ENCODE measurements around the gene CDH4.

CDH4 gene

DNA sequence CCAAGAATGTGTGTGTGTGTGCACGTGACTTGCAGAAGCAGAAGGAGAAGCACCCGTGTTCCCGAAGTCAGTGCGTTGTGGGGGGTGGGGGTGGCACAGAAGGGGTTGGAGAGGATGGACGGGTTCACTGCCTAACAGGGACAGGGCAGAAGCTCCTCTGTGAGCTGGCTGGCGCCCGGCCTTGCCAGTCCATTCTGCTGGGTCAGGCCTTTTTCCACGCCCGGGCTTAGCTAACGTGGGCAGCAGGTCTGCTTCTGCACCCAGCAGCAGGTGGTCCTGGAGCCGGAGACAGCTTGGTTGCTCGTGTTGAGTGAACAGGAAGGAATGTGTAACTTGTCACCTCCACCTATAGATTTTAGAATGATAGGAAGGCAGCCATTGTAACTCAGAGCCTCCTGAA, 374.4 kb downstream of the CDH4 start:
- no peak for TF ChIP-seq POLR2AphosphoS5 (IDR thresholded peaks at IDR 0.05; ENCODE audit: low read depth, low read length)

DNA sequence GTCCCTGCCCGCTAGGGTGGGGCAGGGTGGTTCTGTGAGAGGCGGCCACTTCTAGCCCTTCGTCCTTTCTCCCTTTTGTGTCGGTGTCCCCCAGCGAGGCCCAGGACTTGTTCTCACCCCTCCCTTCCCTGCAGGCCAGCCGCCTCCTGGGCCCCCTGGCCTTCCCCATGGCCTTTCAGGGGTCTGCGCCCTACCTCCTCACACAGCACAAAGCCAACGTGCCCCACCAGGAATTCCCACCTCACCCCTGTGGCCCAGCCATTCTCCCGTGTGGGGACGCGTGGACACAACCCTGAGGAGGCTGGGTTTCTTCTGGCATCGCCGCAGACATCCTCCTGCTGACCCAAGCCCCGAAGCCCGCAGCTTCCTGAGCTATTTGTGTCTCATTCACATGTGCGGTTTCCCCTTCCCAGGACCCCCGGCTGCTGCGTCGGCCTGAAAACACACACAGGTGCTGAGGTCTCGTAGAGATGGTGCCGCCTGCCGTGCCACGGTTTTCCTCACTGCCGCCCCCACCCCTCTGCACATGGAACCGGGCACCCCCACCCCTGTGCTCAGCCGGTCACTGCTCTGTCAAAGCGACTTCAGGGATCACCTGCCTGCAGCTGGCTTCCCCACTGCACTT, 375.8 kb downstream of the CDH4 start:
- TF ChIP-seq POLR2AphosphoS5 (IDR thresholded peaks at IDR 0.05; ENCODE audit: low read depth, low read length): no peak
- TF ChIP-seq, protein P1, sequence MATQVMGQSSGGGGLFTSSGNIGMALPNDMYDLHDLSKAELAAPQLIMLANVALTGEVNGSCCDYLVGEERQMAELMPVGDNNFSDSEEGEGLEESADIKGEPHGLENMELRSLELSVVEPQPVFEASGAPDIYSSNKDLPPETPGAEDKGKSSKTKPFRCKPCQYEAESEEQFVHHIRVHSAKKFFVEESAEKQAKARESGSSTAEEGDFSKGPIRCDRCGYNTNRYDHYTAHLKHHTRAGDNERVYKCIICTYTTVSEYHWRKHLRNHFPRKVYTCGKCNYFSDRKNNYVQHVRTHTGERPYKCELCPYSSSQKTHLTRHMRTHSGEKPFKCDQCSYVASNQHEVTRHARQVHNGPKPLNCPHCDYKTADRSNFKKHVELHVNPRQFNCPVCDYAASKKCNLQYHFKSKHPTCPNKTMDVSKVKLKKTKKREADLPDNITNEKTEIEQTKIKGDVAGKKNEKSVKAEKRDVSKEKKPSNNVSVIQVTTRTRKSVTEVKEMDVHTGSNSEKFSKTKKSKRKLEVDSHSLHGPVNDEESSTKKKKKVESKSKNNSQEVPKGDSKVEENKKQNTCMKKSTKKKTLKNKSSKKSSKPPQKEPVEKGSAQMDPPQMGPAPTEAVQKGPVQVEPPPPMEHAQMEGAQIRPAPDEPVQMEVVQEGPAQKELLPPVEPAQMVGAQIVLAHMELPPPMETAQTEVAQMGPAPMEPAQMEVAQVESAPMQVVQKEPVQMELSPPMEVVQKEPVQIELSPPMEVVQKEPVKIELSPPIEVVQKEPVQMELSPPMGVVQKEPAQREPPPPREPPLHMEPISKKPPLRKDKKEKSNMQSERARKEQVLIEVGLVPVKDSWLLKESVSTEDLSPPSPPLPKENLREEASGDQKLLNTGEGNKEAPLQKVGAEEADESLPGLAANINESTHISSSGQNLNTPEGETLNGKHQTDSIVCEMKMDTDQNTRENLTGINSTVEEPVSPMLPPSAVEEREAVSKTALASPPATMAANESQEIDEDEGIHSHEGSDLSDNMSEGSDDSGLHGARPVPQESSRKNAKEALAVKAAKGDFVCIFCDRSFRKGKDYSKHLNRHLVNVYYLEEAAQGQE (IDR thresholded peaks at IDR 0.05; ENCODE audit: insufficient read depth in 1 of 2, low read depth in 2 of 2, low read length in 2 of 2): no peak

DNA sequence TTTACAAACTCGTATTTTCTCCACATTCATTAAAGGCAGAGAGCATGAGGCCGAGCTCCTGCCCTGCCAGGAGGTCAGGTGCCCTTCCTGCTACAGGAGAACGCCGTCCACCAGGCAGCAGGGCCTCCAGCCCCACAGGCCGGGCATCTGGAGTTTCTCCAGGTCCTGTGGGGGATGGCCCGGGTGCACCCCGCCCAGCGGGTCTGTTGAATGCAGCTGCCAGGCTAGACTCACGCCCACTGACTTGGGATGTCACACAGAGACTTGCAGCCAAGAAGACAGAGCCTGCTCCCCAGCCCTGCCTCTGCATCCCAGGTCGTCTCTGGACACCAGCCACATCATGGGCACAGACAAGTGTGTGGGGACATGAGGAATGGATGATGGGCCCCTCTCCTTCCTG, 376.4 kb downstream of the CDH4 start:
- TF ChIP-seq POLR2AphosphoS5 (IDR thresholded peaks at IDR 0.05; ENCODE audit: low read depth, low read length): no peak
- no peak for TF ChIP-seq FOXP2 (optimal IDR thresholded peaks at IDR 0.05; ENCODE audit: borderline replicate concordance, extremely low read depth, extremely low read length, insufficient read depth)
- TF ChIP-seq, protein P1 (IDR thresholded peaks at IDR 0.05; ENCODE audit: insufficient read depth in 1 of 2, low read depth in 2 of 2, low read length in 2 of 2): no peak
- TF ChIP-seq TAF1 (IDR thresholded peaks at IDR 0.05; ENCODE audit: borderline replicate concordance, insufficient read depth, low read length): no peak
- TF ChIP-seq SIN3A (IDR thresholded peaks at IDR 0.05; ENCODE audit: borderline replicate concordance, insufficient read depth, low read length): no peak

DNA sequence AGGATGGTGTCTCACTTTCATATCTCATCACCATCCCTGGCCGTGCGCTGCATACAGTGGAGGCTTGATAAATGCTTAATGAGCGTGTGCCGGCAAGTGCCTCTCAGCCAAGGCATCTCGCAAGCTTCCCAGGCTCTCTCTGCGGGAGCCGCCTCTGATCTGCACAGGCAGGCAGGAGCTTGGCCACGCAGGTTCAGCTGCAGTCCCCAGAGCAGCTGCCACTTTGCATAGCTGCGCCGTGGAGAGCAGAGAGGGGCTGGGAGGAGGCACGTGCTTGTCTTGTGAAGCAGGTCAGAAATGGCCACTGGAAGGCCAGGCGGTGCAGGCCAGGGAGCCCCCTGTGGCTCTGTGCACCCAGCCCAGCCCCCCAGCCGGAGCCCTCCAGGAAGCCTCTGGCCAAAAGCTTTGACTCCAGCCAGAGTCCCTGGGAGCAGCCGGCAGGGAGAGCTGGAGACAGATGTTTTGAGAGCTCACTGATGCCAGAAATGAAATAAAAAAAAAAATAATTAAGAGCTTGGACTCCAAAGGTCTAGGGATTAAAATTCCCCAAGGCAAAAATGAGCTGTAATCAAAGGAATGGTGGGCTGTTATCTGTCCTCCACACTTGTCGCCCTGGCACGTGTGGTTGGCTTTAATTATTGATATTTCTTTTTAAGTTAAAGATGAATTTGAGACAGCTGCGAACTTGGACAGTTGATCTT, 377.0 kb downstream of the CDH4 start:
- TF ChIP-seq TAF1 (IDR thresholded peaks at IDR 0.05; ENCODE audit: borderline replicate concordance, insufficient read depth, low read length): no peak
- TF ChIP-seq, protein P1 (IDR thresholded peaks at IDR 0.05; ENCODE audit: insufficient read depth in 1 of 2, low read depth in 2 of 2, low read length in 2 of 2): no peak

DNA sequence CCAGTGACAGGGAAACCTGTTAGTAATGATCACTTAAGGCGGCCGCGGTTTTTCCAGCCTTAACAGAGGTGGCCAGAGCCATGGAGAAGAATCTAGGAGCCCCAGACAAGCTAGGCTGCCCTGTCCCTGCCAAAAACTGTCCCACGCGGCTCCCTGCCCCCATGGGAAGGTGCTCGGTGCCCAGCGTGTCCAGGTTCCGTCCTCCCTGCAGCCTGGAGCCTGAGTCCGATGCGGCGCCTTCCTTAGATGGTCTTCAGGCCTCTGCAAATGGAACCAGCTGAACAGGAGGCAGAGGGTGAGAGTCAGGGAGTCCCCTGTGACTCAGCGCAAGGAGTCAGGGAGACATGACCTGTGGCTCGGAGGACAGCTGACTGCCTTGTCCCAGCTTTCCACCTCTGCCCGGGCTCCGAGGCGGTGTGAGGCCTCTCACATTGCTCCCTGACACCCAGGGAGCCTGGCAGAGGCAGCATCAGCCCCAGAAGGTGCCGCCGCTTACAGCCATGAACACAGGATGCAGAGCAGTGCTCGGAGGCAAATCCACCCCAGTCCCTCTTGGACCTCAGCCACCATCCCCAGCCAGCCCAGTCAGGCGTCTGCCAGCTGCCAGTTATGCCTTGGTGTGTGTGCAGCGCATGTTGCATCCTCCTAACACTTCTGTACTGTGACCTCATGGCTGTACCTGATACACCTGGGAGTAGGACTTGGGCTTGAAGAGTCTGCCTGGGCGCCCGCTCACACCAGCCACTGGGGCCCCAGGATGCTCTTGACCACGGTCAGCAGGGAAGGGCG, 377.7 kb downstream of the CDH4 start:
- TF ChIP-seq, protein P1 (IDR thresholded peaks at IDR 0.05; ENCODE audit: insufficient read depth in 1 of 2, low read depth in 2 of 2, low read length in 2 of 2): no peak
- TF ChIP-seq FOXP2 (optimal IDR thresholded peaks at IDR 0.05; ENCODE audit: borderline replicate concordance, extremely low read depth, extremely low read length, insufficient read depth) (no peak), POLR2AphosphoS5 (IDR thresholded peaks at IDR 0.05; ENCODE audit: low read depth, low read length) (no peak)

Measured in PFSK-1 (cell line).